Measurements from ENCODE around the gene SDK2.

Gene SDK2

GRCh38 chr17:73380439-73381106, 263.7 kb downstream of the SDK2 start:
- no peak for DNase-seq (ENCODE audit: low read depth)
- no peak for TF ChIP-seq CTCF (conservative IDR thresholded peaks at IDR 0.05; ENCODE audit: low read depth, low read length)
- no peak overlapping the region for H3K4me3 ChIP-seq (ENCODE audit: low read depth, low read length)

- H3K4me3 ChIP-seq (ENCODE audit: low read depth, low read length) = no peak overlapping the region
- no peak for TF ChIP-seq CTCF (conservative IDR thresholded peaks at IDR 0.05; ENCODE audit: low read depth, low read length)
- DNase-seq (ENCODE audit: low read depth) = no peak
Measured at GRCh38 chr17:73379826-73380225, 264.4 kb downstream of the SDK2 start.

GRCh38 chr17:73378974-73379470, 265.2 kb downstream of the SDK2 start:
- no peak for TF ChIP-seq CTCF (conservative IDR thresholded peaks at IDR 0.05; ENCODE audit: low read depth, low read length)
- DNase-seq (ENCODE audit: low read depth) = no peak

GRCh38 chr17:73376636-73377035, 267.6 kb downstream of the SDK2 start:
- DNase-seq (ENCODE audit: low read depth) = no peak
- no peak overlapping the region for H3K4me3 ChIP-seq (ENCODE audit: low read depth, low read length)
- TF ChIP-seq CTCF (conservative IDR thresholded peaks at IDR 0.05; ENCODE audit: low read depth, low read length) = no peak

More at GRCh38 chr17:73378974-73379470, 265.2 kb downstream of the SDK2 start:
- no peak overlapping the region for H3K4me3 ChIP-seq (ENCODE audit: low read depth, low read length)

- no peak overlapping the region for H3K4me3 ChIP-seq (ENCODE audit: low read depth, low read length)
- TF ChIP-seq CTCF (conservative IDR thresholded peaks at IDR 0.05; ENCODE audit: low read depth, low read length) = no peak
- no peak for DNase-seq (ENCODE audit: low read depth)
Measured at GRCh38 chr17:73376152-73376551, 268.1 kb downstream of the SDK2 start.

GRCh38 chr17:73371836-73372235, 272.4 kb downstream of the SDK2 start:
- no peak for DNase-seq (ENCODE audit: low read depth)
- TF ChIP-seq CTCF (conservative IDR thresholded peaks at IDR 0.05; ENCODE audit: low read depth, low read length) = no peak
- H3K4me3 ChIP-seq (ENCODE audit: low read depth, low read length) = no peak overlapping the region

- DNase-seq (ENCODE audit: low read depth) = peak; percentile 86
- H3K4me3 ChIP-seq (ENCODE audit: low read depth, low read length) = no peak overlapping the region
- no peak for TF ChIP-seq CTCF (conservative IDR thresholded peaks at IDR 0.05; ENCODE audit: low read depth, low read length)
Measured at GRCh38 chr17:73371285-73371684, 273.0 kb downstream of the SDK2 start.
